ENCODE results near the gene SEPTIN5.
A peak's percentile ranks its signal among the peaks of the same experiment; 100 is the strongest.

Gene SEPTIN5

GRCh38 chr22:19706661-19707151 is 7.6 kb upstream of the SEPTIN5 start:
- no peak for DNase-seq

GRCh38 chr22:19707347-19708290 is 6.7 kb upstream of the SEPTIN5 start:
- DNase-seq: no peak

GRCh38 chr22:19708321-19709011 is 5.8 kb upstream of the SEPTIN5 start:
- no peak for DNase-seq

- DNase-seq: peak; percentile 80
Measured at GRCh38 chr22:19709063-19709769, 5.1 kb upstream of the SEPTIN5 start.

- no peak for DNase-seq
Measured at GRCh38 chr22:19710020-19710768, 4.1 kb upstream of the SEPTIN5 start.

- DNase-seq: no peak
Measured at GRCh38 chr22:19710769-19711106, 3.6 kb upstream of the SEPTIN5 start.

GRCh38 chr22:19713245-19713644 is 1.1 kb upstream of the SEPTIN5 start:
- DNase-seq: no peak

- DNase-seq: peak; percentile 54
Measured at GRCh38 chr22:19713650-19714311, 522 bp upstream of the SEPTIN5 start.

GRCh38 chr22:19715188-19715930 is 1.1 kb downstream of the SEPTIN5 start:
- DNase-seq: no peak

- DNase-seq: no peak
Measured at GRCh38 chr22:19716041-19716828, 1.9 kb downstream of the SEPTIN5 start.

GRCh38 chr22:19716829-19717105 is 2.5 kb downstream of the SEPTIN5 start:
- no peak for DNase-seq

- DNase-seq: no peak
Measured at GRCh38 chr22:19717181-19717580, 2.9 kb downstream of the SEPTIN5 start.

GRCh38 chr22:19717691-19718455 is 3.6 kb downstream of the SEPTIN5 start:
- peak; percentile 87 for DNase-seq

- no peak for DNase-seq
Measured at GRCh38 chr22:19718456-19719049, 4.2 kb downstream of the SEPTIN5 start.

- no peak for DNase-seq
Measured at GRCh38 chr22:19719050-19719482, 4.8 kb downstream of the SEPTIN5 start.

- DNase-seq: no peak
Measured at GRCh38 chr22:19719488-19720021, 5.3 kb downstream of the SEPTIN5 start.

GRCh38 chr22:19720150-19720827 is 6.0 kb downstream of the SEPTIN5 start:
- DNase-seq: no peak

GRCh38 chr22:19720999-19721329 is 6.7 kb downstream of the SEPTIN5 start:
- DNase-seq: no peak

Measured in eye (tissue), 1 donor.